ENCODE measurements around the gene TBXAS1. TPM values are rescaled to one million over a fixed set of nuclear protein-coding genes. Genes with fewer than 3 reads are reported as not detected.

The TBXAS1 gene
- total RNA-seq, 1 experiment from 2014 or later: 2.3 TPM

DNA sequence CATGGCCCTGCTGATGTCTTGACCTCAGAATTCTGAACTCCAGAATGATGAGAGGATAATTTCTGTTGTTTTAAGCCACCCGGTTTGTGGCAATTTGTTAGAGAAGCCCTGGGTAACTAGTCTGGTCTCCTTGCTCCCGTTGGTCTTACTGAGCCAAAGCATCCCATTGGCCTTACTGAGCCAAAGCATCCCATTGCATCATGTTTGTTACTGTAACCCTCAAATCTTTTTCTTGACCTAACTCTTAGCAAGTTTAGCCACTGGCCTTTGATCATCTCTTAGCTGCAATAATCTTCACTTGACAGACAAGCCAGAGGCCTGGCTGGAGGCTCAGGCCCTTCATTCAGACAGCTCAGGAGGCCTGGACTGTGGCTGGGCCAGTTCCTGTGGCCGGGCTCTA is 21.8 kb downstream of the TBXAS1 start:
- Mint-ChIP-seq H3K4me3 (no peak overlapping the region), H3K4me1 (peaks cover 5% of the 10 kb centered on the region), H3K36me3 (no peaks in the 10 kb centered on the region), H3K27ac (no peak overlapping the region), H3K9me3 (peaks cover 13% of the 10 kb centered on the region), H3K27me3 (ENCODE audit: low read depth) (no peaks in the 10 kb centered on the region; the same call in 1 of the 2 replicates)
- DNase-seq (ENCODE audit: low spot score): no peak
- TF ChIP-seq HMGA2 (CRISPR knock-in tag; IDR thresholded peaks at IDR 0.05) (no peak), GABPB1 (CRISPR knock-in tag; IDR thresholded peaks at IDR 0.05) (0 out of 2 replicates have a peak, but pooled peaks have one; percentile 17)
- POLR2A ChIA-PET: no interaction called here
- CTCF ChIA-PET: no interaction called here
- no peak for ATAC-seq

DNA sequence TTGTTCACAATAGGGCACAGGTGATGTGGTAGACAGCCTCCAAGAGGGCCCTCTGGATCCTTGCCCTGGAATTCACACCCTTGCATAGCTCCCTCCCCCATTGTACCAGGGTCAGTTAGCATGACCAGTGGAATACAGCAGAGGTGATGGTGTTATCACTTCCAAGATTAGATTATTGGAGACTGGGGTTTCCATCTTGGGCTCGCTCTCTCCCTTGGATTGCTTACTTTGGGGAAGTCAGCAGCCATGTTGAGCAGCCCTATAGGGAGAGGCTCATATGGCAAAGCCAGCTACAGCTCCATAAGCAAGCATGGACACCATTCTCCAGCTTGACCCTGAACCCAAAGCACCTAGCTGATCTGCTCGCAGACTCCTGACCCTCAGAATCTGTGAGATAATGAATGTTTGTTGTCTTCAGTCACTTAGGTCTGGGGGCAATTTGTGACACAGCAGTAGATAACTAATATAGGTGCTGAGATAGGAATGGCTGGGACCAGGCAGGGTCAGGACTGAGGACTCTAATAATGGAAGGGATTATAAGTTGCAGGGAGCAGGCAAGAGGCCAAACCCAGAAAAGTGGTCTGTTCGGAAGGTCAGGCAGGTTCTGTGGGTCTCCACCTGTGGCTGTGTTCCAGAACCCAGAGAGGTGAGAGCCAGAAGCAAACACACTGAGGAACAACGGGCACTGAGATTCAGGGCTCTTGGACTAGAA is 22.9 kb downstream of the TBXAS1 start:
- DNase-seq (ENCODE audit: low spot score): no peak
- no peak for ATAC-seq
- H3K27me3 Mint-ChIP-seq (ENCODE audit: low read depth): no peaks in the 10 kb centered on the region; the same call in 1 of the 2 replicates
- TF ChIP-seq CBFB (CRISPR knock-in tag; IDR thresholded peaks at IDR 0.05; ENCODE audit: low read depth) (no peak), ETV6 (CRISPR knock-in tag; IDR thresholded peaks at IDR 0.05) (no peak), ATF6 (CRISPR knock-in tag; IDR thresholded peaks at IDR 0.05) (no peak), GRHL2 (CRISPR knock-in tag; IDR thresholded peaks at IDR 0.05; ENCODE audit: insufficient replicate concordance, severe bottlenecking) (no peak), CTCF (IDR thresholded peaks at IDR 0.05) (no peak), SOX15 (CRISPR knock-in tag; IDR thresholded peaks at IDR 0.05) (no peak), MXD4 (CRISPR knock-in tag; IDR thresholded peaks at IDR 0.05; ENCODE audit: borderline replicate concordance) (no peak), OVOL2 (CRISPR knock-in tag; IDR thresholded peaks at IDR 0.05; ENCODE audit: borderline replicate concordance) (no peak), HMGA2 (CRISPR knock-in tag; IDR thresholded peaks at IDR 0.05) (no peak), JAZF1 (CRISPR knock-in tag; IDR thresholded peaks at IDR 0.05) (no peak), STAT6 (CRISPR knock-in tag; conservative IDR thresholded peaks at IDR 0.05; ENCODE audit: low read depth) (no peak)
- TF ChIP-seq, protein P1, sequence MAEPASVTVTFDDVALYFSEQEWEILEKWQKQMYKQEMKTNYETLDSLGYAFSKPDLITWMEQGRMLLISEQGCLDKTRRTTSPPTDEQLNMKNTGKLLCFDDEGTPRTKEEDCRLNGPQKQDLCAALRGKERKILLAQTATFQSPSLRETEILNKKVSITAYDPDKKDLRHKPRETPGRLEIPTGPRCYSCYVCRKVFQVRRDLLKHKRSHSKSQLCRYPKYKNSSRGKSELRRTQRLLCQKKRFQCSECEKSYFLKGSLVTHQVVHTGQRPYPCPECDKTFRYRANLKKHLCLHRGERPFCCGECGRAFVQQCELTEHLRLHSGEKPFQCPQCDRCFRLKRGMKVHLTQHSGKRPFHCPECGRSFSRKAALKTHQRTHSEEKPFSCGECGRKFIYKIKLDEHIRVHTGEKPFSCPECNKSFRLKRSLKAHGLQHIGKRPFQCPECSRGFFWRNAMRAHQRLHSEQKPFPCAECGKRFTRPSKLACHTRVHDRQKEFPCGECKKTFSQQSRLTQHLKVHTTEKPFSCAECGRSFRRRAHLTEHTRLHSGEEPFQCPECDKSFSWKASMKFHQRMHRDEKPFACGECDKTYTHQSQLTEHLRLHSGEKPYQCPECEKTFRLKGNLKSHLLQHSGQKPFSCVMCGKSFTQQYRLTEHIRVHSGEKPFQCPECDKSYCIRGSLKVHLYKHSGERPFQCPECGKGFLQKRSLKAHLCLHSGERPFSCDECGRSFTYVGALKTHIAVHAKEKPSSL (CRISPR knock-in tag; conservative IDR thresholded peaks at IDR 0.05): no peak
- TF ChIP-seq, protein P2, sequence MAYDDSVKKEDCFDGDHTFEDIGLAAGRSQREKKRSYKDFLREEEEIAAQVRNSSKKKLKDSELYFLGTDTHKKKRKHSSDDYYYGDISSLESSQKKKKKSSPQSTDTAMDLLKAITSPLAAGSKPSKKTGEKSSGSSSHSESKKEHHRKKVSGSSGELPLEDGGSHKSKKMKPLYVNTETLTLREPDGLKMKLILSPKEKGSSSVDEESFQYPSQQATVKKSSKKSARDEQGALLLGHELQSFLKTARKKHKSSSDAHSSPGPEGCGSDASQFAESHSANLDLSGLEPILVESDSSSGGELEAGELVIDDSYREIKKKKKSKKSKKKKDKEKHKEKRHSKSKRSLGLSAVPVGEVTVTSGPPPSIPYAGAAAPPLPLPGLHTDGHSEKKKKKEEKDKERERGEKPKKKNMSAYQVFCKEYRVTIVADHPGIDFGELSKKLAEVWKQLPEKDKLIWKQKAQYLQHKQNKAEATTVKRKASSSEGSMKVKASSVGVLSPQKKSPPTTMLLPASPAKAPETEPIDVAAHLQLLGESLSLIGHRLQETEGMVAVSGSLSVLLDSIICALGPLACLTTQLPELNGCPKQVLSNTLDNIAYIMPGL (CRISPR knock-in tag; IDR thresholded peaks at IDR 0.05): no peak
- TF ChIP-seq, protein P3, sequence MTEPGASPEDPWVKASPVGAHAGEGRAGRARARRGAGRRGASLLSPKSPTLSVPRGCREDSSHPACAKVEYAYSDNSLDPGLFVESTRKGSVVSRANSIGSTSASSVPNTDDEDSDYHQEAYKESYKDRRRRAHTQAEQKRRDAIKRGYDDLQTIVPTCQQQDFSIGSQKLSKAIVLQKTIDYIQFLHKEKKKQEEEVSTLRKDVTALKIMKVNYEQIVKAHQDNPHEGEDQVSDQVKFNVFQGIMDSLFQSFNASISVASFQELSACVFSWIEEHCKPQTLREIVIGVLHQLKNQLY (CRISPR knock-in tag; IDR thresholded peaks at IDR 0.05): no peak
- ChIA-PET POLR2A (no interaction called here), CTCF (no interaction called here)
- H3K27ac Mint-ChIP-seq: no peak overlapping the region
- H3K4me3 Mint-ChIP-seq: no peak overlapping the region
- H3K4me1 Mint-ChIP-seq: peaks cover 8% of the 10 kb centered on the region
- no peaks in the 10 kb centered on the region for H3K36me3 Mint-ChIP-seq
- peaks cover 13% of the 10 kb centered on the region for H3K9me3 Mint-ChIP-seq

All from WTC11 (cell line).